Measurements from ENCODE around the gene PEX13. TPM values are rescaled to one million over a fixed set of nuclear protein-coding genes. Genes with fewer than 3 reads are reported as not detected.

PEX13 gene
- total RNA-seq, 1 experiment from 2014 or later = 22.4 TPM

DNA sequence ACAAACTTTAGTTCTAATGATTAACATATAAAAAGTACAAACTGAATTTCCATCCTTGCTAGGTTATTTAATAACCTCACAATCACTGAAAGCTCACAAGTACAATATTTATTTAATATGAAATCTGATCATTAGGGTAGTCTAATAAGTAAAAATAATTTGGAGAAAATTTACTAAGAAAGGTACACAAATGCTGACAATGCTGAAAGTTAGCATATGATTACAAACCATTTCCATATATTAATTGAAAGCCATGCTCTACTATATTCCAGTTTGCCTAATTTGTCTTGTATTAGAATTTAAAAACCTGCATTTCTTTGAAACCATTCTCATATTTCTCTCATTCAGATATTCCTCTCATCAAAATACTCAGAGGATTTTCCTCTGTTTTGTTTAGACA, 8.2 kb upstream of the PEX13 start:
- H3K4ac ChIP-seq (ENCODE audit: low read depth, low read length) = no peak overlapping the region
- no peaks in the 10 kb centered on the region for H3K79me2 ChIP-seq (ENCODE audit: insufficient read depth, low read length)
- H3K23me2 ChIP-seq (ENCODE audit: insufficient read length, low read depth, low read length, poor library complexity, severe bottlenecking) = no peaks in the 10 kb centered on the region
- H3K9me3 ChIP-seq (ENCODE audit: control insufficient read depth, low read depth, low read length) = no peaks in the 10 kb centered on the region
- H3K79me1 ChIP-seq (ENCODE audit: insufficient read depth, low read depth, low read length, poor library complexity, severe bottlenecking) = no peaks in the 10 kb centered on the region
- no peak overlapping the region for H3K14ac ChIP-seq (ENCODE audit: insufficient read depth, low read length)
- H3K18ac ChIP-seq (ENCODE audit: insufficient read length, low read depth, low read length) = no peak overlapping the region
- no peak for DNase-seq
- no peak overlapping the region for H3K27ac ChIP-seq (ENCODE audit: insufficient read length, low read depth, low read length)
- peaks cover 2 to 4% of the 10 kb centered on the region in 2 experiments; a peak in 2 of 4 replicates for H3K4me1 Mint-ChIP-seq
- H3K36me3 Mint-ChIP-seq (ENCODE audit: insufficient read depth in 1 of 3, low read depth in 3 of 3) = no peaks in the 10 kb centered on the region
- H3K9ac ChIP-seq (ENCODE audit: extremely low read depth, insufficient read length, low read length) = no peak overlapping the region
- H3T11ph ChIP-seq (ENCODE audit: low read length) = no peak overlapping the region
- H3K27me3 Mint-ChIP-seq (ENCODE audit: low read depth) = no peaks in the 10 kb centered on the region
- no peak overlapping the region for H3K4me3 Mint-ChIP-seq
- no peak overlapping the region for H2AFZ ChIP-seq (ENCODE audit: low read length)
- H2BK15ac ChIP-seq (ENCODE audit: low read depth, low read length) = no peak overlapping the region
- TF ChIP-seq, protein P1, sequence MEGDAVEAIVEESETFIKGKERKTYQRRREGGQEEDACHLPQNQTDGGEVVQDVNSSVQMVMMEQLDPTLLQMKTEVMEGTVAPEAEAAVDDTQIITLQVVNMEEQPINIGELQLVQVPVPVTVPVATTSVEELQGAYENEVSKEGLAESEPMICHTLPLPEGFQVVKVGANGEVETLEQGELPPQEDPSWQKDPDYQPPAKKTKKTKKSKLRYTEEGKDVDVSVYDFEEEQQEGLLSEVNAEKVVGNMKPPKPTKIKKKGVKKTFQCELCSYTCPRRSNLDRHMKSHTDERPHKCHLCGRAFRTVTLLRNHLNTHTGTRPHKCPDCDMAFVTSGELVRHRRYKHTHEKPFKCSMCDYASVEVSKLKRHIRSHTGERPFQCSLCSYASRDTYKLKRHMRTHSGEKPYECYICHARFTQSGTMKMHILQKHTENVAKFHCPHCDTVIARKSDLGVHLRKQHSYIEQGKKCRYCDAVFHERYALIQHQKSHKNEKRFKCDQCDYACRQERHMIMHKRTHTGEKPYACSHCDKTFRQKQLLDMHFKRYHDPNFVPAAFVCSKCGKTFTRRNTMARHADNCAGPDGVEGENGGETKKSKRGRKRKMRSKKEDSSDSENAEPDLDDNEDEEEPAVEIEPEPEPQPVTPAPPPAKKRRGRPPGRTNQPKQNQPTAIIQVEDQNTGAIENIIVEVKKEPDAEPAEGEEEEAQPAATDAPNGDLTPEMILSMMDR (conservative IDR thresholded peaks at IDR 0.05) = no peak
- no peak overlapping the region for H3K27ac Mint-ChIP-seq
- no peak overlapping the region for H4K91ac ChIP-seq (ENCODE audit: insufficient read length, low read depth, low read length)
- H2AK5ac ChIP-seq (ENCODE audit: insufficient read length, low read length) = no peak overlapping the region
- H3K9me3 Mint-ChIP-seq = no peaks in the 10 kb centered on the region
- no peak overlapping the region for H2BK20ac ChIP-seq (ENCODE audit: low read depth, low read length, poor library complexity, severe bottlenecking)
- no peak overlapping the region for H3K23ac ChIP-seq (ENCODE audit: insufficient read length, low read depth, low read length)
- H2BK120ac ChIP-seq (ENCODE audit: low read depth, low read length, poor library complexity, severe bottlenecking) = no peak overlapping the region
- H3K4me1 ChIP-seq (ENCODE audit: insufficient read depth, low read length) = no peaks in the 10 kb centered on the region
- H3K4me2 ChIP-seq (ENCODE audit: insufficient read depth, insufficient read length, low read length) = no peak overlapping the region
- no peak overlapping the region for H4K8ac ChIP-seq (replicated peaks; ENCODE audit: insufficient read length, low read depth, low read length)
- no peak overlapping the region for H3K56ac ChIP-seq (ENCODE audit: insufficient read length, low read depth, low read length)
- H2BK12ac ChIP-seq (ENCODE audit: insufficient read length, low read depth, low read length) = no peak overlapping the region
- H3K27me3 ChIP-seq (ENCODE audit: insufficient read depth, low read length) = no peaks in the 10 kb centered on the region
- H4K5ac ChIP-seq (ENCODE audit: insufficient read length, low read depth, low read length) = no peak overlapping the region
- H4K20me1 ChIP-seq (ENCODE audit: control insufficient read depth, insufficient read depth, insufficient read length) = no peaks in the 10 kb centered on the region
- no peak overlapping the region for H2BK5ac ChIP-seq (ENCODE audit: insufficient read length, low read length)

Data from H9 (cell line).